Lung (tissue), 12 donors: Measurements from ENCODE around the gene DDHD1. TPM values are rescaled to one million over a fixed set of nuclear protein-coding genes. Genes with fewer than 3 reads are reported as not detected.

Experiments used
- ATAC-seq: fragments of 200-7000 bp; cut with Tn5 transposase; one replicate; pipeline ENCODE4 v1.9.1; 2020; ENCODE audit warnings: moderate number of reproducible peaks; ENCODE audit not compliant: insufficient read depth, low FRiP score
- DNase-seq, 3 donors: peaks; one replicate each; pipeline ENCODE4 v3.0.0-alpha.2; 2013 to 2017
- H3K27ac ChIP-seq, 2 donors: one replicate each; pipeline ENCODE4 v1.5.1; 2013; ENCODE audit warnings: mild to moderate bottlenecking in 2 of 2, moderate library complexity in 2 of 2, control low read depth in 1 of 2, inconsistent platforms in 1 of 2, low read depth in 1 of 2, low read length in 1 of 2
- H3K27me3 ChIP-seq, 3 donors: one replicate each; pipeline ENCODE4 v1.5.1; 2013; ENCODE audit warnings: low read length in 2 of 3; ENCODE audit not compliant: control insufficient read depth in 3 of 3, insufficient read depth in 3 of 3
- H3K36me3 ChIP-seq, 4 donors: one replicate each; pipeline ENCODE4 v1.5.1; 2013; ENCODE audit warnings: low read length in 4 of 4, mild to moderate bottlenecking in 1 of 4, moderate library complexity in 1 of 4; ENCODE audit not compliant: control insufficient read depth in 4 of 4, insufficient read depth in 4 of 4
- H3K4me1 ChIP-seq, 5 donors: one replicate each; pipeline ENCODE4 v1.5.1; 2013; ENCODE audit warnings: low read length in 5 of 5, mild to moderate bottlenecking in 2 of 5, moderate library complexity in 1 of 5; ENCODE audit not compliant: control insufficient read depth in 5 of 5, insufficient read depth in 5 of 5
- H3K4me3 ChIP-seq: one replicate; pipeline ENCODE4 v1.5.1; 2013; ENCODE audit warnings: mild to moderate bottlenecking, control low read depth, moderate library complexity
- H3K9ac ChIP-seq, 2 donors: one replicate each; pipeline ENCODE4 v1.5.1; 2013; ENCODE audit warnings: low read length in 2 of 2, control low read depth in 1 of 2; ENCODE audit not compliant: insufficient read depth in 1 of 2
- H3K9me3 ChIP-seq, 4 donors: one replicate each; pipeline ENCODE4 v1.5.1; 2013; ENCODE audit warnings: low read length in 3 of 4, mild to moderate bottlenecking in 1 of 4, moderate library complexity in 1 of 4; ENCODE audit not compliant: control insufficient read depth in 4 of 4, insufficient read depth in 3 of 4
- WGBS, 2 donors: extraction: QIAGEN DNeasy Blood & Tissue Kit; methylation state at CpG; one replicate each; pipeline ENCODE4 v1.1.7; 2013; 5-methylcytosine and 5-hydroxymethylcytosine counted together
- polyA plus RNA-seq, 2 donors: library from polyadenylated mRNA; stranded (reverse); fragments of 200-250 nt; gene quantifications; one replicate each; pipeline ENCODE4 v1.2.1, GENCODE V29; 2013
- total RNA-seq, 2 donors: library from RNA; depleted of rRNA in 1 of 2; stranded (reverse); fragments of >200 nt in 1 of 2; gene quantifications; one replicate each; pipeline ENCODE4 v1.2.1, GENCODE V29; 2014 to 2021
- TF ChIP-seq, protein P1 (sequence below): IDR thresholded peaks from 2 replicates; pipeline ENCODE4 v1.5.1; 2012; ENCODE audit warnings: mild to moderate bottlenecking; ENCODE audit errors: control extremely low read depth, extremely low read depth
- donor health status: control.
- donor health status: control.
- donor health status: Bipolar disorder and iron deficiency.
- donor health status: healthy.
- donor health status: DM: yes; HTN: yes; CAD: no.

The DDHD1 gene
- total and polyA plus RNA-seq, 4 donors: 3.6 to 38.0 (median 9.9) TPM

DNA sequence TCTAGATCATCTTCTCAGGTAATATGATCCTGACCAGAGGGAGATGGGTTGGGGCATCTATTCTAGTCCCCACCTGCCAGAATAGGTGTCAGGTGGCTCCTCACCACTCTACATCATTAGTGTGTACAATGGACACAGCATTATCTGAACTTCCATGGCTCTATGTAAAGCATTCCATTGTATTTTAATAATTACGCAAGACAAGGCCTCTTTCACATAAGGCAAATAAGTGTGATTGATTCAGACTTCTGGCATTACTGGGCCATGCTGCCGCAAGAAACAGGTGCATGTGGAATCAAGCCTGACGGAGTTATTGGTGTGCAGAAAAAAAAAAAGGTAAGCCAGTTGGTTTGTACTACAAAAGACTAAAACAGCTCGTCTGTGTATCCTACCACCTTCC is 3.1 kb upstream of the DDHD1 start:
- TF ChIP-seq, protein P1, sequence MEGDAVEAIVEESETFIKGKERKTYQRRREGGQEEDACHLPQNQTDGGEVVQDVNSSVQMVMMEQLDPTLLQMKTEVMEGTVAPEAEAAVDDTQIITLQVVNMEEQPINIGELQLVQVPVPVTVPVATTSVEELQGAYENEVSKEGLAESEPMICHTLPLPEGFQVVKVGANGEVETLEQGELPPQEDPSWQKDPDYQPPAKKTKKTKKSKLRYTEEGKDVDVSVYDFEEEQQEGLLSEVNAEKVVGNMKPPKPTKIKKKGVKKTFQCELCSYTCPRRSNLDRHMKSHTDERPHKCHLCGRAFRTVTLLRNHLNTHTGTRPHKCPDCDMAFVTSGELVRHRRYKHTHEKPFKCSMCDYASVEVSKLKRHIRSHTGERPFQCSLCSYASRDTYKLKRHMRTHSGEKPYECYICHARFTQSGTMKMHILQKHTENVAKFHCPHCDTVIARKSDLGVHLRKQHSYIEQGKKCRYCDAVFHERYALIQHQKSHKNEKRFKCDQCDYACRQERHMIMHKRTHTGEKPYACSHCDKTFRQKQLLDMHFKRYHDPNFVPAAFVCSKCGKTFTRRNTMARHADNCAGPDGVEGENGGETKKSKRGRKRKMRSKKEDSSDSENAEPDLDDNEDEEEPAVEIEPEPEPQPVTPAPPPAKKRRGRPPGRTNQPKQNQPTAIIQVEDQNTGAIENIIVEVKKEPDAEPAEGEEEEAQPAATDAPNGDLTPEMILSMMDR: no peak
- Histone ChIP-seq H3K36me3 (no peaks in the 10 kb centered on the region), H3K4me3 (no peak overlapping the region), H3K27ac (no peak overlapping the region), H3K9ac (no peak overlapping the region), H3K9me3 (no peaks in the 10 kb centered on the region), H3K27me3 (no peaks in the 10 kb centered on the region), H3K4me1 (peaks cover 0 to 10% (median 3%) of the 10 kb centered on the region in 5 donors)
- DNase-seq (no peak), ATAC-seq (no peak)
- WGBS, 2 donors: 89 to 96% methylated on average over 4 of the region's 4 CpGs

DNA sequence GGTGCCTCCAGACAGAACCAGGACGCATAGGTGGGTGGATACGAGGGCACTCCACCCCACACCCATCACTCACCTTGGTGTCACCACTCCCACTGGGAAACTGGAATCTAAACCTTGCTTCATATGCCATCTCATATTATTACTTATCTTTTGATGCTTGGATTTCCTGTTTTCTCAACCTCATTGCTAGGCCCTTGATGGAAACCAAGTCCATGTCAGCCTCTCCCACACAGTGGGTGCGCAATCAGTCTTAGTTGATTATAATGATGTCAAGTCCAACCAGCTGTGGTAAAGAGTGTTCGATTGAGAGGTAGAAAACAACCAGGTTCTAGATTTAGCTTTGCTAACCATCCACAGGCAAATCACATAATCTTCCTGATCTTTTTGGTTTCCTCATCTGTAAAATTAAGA is 584 bp upstream of the DDHD1 start:
- no peaks in the 10 kb centered on the region for H3K36me3 ChIP-seq
- TF ChIP-seq, protein P1: no peak
- no peak for DNase-seq
- H3K27me3 ChIP-seq: no peaks in the 10 kb centered on the region
- peak overlapping the region in 1 of 2 donors; percentile 87 for H3K9ac ChIP-seq
- peaks cover 0 to 14% (median 5%) of the 10 kb centered on the region in 5 donors for H3K4me1 ChIP-seq
- H3K9me3 ChIP-seq: no peaks in the 10 kb centered on the region
- H3K27ac ChIP-seq: peak overlapping the region; percentile 89
- no peak for ATAC-seq
- peak overlapping the region; percentile 24 for H3K4me3 ChIP-seq
- 70 to 74% methylated on average over 4 of the region's 4 CpGs for WGBS, 2 donors

DNA sequence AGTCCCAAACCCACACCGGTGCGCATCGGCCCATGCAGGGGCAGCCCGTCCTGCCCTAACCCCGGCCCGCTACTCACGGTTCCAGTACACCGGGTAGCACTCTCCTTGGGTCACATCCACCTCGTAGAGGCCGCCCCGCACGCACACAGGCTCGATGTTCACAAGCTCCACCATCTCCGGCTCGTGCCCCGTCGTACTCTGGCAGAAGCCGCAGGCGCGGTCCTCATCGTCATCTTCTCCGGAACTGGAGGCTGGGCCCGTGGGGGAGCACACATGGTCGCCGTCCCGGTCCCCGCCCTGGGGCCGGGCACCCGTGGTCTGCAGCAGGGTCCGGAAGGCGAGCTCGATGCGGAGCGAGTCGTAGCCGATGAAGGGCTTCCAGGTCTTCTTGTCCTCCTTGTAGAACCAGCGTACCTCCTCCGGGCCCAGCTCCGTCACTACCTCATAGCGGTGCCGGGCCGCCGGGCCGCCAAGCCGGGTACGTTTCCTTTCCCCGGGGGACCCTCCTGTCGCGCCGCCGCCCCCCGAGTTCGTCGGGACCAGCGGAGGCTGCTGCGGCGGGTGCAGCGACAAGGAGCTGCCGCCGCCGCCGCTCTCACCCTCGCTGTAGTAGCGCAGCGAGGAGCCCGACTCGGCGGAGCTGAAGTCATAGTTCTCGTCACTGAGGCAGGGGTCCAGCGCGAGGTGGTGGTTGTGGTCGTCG is 788 bp downstream of the DDHD1 start:
- H3K9me3 ChIP-seq: no peaks in the 10 kb centered on the region
- 0% methylated on average over 57 to 73 of the region's 73 CpGs for WGBS, 2 donors
- H3K9ac ChIP-seq: peak overlapping the region; percentile 55 to 85
- no peaks in the 10 kb centered on the region for H3K27me3 ChIP-seq
- ATAC-seq (peak; percentile 43), DNase-seq (peak; percentile 57 to 70 (median 64))
- no peaks in the 10 kb centered on the region for H3K36me3 ChIP-seq
- peak overlapping the region; percentile 81 for H3K4me3 ChIP-seq
- TF ChIP-seq, protein P1: no peak
- H3K4me1 ChIP-seq: peaks cover 0 to 14% (median 5%) of the 10 kb centered on the region in 5 donors
- H3K27ac ChIP-seq: peak overlapping the region; percentile 85 to 89
